Stimulated activated CD8-positive, alpha-beta memory T cell treated with anti-CD3 and anti-CD28 coated beads, Interleukin-15, amount 100 ng/mL, for 4 hours (primary cell): ENCODE data around the gene CHMP6.

Experiments
- DNase-seq, 2 donors: peaks; one replicate each; pipeline ENCODE4 v3.0.0-alpha.2; 2020; ENCODE audit warnings: low read depth in 2 of 2

The CHMP6 gene

DNA sequence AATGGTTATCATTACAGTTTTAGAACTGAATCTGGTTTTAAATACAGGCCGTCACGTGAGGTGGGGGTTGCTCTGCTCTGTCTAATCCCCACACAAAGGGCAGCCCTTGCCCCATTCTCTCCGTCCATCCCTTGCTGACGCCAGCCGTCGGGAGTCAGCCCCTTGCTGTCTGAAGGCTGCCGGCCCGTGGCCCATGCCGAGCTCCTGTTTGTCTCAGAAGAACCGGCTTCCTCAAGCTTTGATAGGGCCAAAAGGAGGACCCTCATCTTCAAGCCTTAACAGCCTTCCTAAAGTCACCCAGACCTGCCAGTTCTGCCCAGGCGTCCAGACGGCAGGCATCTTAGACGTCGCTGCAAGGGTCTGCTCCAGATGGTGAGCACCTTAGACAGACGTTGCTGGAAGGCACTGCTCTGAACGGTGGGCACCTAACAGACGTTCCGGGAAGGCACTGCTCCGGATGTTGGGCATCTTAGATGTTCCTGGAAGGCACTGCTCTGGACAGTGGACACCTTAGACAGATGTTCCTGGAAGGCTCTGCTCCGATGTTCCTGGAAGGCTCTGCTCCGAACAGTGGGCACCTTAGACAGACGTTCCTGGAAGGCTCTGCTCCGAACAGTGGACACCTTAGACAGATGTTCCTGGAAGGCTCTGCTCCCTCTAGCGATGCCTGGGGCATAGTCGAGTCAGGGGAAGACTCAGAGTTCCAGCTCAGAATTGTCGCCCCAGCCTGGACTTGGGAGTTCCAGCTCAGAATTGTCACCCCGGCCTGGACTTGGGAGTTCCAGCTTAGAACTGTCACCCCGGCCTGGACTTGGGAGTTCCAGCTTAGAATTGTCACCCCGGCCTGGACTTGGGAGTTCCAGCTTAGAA, 35.1 kb upstream of the CHMP6 start:
- no peak for DNase-seq

DNA sequence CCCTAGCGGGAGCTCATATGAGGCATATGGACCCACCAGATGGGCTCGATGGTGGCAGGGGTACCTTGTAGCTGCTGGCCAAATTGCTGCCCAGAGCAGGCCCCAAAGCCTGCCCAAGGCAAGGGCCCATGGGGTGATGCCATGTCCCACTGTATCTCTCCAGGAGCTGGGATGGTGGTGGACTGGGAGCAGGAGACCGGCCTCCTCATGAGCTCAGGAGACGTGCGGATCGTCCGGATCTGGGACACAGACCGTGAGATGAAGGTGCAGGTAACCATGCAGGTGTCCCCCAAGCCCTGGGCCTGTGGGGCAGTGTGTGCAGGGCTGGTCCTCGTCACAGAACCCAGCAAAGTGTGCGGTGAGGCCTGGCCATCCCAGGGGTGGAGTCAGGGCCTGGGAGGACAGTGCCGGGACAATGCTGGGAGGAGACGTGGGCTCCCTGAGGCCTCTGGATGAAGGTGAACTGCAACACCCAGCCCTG, 34.1 kb upstream of the CHMP6 start:
- DNase-seq: no peak

DNA sequence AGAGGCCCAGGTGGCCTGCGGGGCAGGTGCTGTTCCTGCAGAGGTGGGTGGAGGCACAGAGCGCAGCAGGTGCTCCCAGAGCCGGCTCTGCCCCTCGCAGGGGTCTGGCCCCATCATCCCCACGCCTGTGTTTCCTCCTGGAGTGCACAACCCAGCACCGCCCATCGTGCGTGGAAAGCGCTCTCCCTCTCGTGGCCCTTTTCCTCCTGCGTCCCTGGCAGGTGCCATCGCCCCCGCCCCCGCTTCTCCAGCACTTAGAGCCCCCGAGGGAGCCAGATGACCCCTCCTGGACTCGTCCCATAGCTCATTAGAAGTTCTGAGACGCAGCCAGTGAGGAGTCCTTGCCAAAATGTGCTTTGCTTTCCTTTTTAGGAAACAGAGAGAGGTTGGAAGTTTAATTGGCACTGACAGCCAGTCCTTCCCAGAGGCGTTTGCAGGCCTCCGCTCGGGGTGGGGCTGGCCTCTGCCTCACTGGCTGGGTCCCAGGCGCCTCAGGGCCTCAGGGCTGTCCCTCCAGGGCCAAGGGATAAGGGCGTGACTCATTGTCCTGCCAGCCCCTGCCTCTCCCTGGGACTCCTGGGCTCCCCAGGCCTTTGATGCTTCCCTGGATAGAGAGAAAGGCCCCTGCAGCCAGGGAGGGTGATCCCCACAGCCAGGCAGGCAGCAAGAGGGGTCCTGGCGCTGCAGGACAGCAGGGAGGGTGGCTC, 32.2 kb upstream of the CHMP6 start:
- DNase-seq: no peak

DNA sequence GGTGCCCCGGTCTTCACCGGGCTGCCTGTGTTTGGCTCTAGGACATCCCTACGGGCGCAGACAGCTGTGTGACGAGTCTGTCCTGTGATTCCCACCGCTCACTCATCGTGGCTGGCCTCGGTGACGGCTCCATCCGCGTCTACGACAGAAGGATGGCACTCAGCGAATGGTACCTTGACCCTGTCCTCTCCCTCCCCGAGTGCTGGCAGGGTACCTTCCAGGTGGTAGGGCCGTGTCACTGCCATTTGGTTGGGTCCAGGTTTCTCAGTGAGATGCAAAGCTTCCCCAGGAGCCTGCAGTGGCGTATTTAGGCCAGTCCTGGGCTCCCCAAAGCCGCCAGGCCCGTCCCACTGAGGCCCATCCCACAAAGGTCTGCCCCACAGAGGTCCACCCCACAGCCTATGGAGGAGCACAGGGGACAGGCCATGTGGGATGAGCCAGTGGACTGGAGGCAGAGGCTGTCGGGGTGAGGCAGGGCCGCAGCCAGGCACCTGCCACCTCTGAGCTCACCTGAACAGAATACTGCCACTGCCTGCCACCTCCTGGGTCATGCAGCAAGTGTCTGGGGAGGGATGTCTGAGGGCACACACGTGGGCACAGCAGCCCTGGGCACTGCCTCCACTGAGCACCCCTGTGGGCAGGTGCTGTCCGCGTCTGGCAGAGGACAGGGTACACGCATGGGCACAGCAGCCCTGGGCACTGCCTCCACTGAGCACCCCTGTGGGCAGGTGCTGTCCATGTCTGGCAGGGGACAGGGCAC, 31.4 kb upstream of the CHMP6 start:
- no peak for DNase-seq

DNA sequence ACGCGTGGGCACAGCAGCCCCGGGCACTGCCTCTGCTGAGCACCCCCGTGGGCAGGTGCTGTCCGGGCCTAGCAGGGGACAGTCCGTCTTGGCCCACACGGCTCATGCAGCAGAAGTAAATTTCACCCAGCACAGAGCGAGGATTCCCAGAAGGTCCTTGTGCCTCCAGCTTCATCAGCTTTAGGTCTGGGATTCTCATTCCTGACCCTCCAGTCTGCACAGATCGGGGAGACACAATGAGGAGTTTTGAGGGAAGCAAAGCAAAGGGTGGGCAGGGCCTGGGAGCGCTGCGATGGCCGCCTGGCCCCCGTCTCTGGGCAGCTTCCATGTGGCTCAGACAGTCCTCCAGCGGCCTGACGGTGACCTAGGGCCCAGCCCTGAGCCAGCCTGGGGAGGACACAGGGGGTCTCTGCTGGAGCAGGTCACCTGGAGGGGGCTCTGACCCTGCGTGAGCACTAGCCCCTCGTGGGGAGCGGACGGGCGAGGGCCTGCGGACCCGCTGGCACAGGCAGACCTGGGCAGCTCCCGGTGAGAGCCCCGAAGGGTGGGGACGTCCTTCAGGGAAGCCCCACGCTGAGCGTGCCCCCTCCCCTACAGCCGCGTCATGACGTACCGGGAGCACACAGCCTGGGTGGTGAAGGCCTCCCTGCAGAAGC, 30.7 kb upstream of the CHMP6 start:
- DNase-seq: no peak

DNA sequence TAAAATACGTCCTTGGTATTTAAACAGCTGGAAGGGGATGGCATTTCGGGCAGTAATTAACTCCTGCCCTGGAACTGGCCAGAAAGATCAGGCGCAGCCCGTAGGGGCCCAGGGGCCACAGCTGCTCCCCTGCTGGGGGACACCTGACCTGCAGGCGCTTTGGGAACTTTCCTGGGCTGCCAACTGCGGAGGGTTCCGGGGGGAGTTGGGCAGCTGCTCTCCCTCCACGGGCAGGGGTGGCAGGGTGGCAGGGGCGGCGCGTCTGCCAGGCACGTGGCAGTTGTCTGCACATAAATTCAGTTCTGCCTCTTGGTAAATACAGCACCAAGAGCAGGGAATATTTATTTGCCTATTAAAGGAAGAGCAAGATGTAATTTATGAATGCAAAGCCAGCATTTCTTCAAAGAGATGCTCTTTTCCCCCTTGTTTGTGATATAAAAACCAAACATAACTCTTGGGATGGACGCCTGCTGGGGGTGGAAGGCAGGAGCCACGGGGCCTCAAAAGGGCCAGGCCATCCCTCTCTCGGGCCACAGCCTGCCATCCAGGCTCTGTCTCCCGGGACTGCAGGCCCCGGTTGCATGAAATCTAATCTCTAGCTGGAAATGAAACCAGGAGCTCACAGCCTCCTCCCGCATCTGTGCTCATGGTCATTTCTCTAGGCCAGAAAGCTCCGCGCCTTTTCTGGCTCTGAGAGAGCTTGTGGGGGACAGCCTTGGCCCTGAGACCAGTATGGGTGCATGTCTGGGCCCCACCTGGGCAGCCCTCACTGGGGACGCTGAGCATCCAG, 29.9 kb upstream of the CHMP6 start:
- DNase-seq: no peak

DNA sequence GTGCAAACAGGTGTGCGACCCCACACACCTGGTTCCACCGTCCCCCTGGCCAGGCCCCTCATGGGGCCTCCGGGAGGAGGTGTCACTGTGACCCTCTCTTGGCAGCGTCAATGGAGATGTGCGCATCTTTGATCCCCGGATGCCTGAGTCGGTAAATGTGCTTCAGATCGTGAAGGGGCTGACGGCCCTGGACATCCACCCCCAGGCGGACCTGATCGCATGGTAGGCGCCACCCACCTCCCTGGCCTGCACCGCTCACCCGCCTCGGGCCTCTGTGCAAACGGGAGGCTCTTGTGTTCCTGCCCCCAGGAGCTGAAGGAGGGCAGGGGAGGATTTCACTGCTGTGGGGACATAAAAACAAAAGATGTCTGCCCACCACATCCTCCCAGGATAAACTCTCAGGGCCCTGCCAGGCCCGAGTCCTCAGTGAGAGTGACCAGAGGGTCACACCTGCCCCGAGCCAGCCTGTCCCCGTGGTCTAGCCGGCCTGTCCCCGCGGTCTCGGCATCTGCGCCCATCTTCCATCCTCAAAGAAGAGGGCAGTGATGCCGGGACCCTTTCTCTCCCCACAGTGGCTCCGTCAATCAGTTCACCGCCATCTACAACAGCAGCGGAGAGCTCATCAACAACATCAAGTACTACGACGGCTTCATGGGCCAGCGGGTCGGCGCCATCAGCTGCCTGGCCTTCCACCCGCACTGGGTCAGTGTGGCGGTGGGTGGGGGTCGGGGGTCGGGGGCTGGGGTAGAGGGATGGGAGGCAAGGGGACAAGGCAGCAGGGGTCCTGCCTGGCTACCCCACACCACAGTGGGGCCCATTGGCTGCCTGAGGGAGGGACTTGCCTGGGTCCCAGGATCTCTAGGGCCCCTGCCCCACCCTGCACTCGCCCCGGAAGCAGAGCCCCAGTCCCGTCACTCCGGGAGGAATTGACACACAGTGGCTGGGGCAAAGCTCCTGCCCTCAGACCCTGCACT, 29.0 kb upstream of the CHMP6 start:
- DNase-seq: no peak

DNA sequence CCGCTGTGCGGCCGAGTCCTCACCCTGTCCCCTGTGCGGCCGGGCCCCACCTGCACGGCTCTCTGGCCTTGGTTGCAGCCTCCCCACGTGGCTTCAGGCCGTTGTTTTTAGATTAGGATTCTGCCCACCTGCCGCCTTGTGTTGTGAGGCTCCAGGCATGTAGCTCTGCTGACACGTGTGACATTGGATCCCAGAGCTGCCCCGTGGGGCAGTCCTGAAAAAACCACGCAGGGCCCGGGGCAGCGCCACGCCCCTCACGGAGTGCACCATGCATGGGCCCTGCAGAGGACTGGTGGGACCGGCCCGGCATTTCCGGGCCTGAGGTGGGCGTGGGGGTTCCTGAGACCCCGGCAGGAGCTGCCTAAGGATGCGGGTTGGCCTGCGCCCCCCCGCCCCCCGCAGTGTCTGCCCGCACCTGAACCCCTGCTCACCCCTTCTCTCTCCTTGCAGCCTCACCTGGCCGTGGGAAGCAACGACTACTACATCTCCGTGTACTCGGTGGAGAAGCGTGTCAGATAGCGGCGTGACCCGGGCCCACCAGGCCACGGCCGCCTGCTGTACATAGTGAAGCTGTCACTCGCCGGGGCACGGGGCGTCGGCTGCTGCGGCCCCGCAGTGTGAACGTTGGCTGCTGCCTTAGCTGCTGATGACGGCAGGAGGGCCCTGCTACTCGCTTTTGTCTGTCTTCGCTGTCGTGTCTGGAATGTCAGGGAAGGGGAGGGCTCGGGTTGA, 27.7 kb upstream of the CHMP6 start:
- no peak for DNase-seq

DNA sequence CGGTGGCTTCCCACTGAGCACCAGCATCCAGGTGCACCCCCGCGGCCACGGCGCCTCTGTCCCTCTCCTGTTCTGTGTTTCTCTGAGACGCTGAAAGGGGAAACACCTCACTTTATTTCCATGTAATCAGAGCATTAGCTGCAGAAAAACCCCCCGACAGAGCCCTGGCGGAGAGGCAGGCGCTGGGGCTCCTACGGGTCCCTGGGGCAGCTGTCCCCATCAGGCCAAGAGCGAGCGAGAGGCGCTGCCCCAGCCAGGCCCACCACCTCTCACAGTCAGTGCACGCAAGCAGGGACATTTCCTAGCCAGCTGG, 27.1 kb upstream of the CHMP6 start:
- DNase-seq: no peak

DNA sequence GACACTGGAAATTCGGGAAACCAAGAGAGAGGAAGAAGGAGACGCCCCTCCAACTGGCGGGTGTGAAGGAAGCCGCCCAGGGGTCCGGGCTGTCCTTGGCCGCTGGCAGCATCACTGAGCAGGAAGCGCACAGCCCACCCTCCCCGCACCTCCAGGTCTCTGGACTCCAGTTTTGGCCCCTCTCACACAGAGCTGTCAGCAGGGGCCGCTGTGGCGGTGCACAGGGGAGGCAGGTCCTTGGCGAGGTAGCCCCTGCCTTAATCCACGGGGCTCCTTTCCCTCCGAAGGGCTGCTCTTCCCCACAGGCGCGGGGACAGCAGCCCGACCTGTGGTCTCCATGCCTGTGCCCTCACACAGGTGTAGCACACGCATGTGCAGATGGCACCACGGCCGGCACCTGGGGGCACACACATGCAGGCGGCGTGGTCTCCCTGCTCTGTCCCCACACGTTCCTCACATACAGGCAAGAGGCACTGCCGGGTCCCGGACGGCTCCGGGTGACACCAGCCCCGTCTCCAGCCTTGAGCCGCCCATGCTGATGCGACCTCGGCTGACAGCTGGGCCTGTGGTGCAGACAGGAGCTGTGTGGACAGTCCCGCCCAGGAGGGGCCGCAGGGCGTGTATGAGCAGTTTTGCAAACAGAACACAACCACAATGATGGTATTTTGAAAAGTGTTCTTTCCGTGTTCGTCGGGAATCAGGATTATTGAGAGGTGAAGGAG, 26.6 kb upstream of the CHMP6 start:
- no peak for DNase-seq

DNA sequence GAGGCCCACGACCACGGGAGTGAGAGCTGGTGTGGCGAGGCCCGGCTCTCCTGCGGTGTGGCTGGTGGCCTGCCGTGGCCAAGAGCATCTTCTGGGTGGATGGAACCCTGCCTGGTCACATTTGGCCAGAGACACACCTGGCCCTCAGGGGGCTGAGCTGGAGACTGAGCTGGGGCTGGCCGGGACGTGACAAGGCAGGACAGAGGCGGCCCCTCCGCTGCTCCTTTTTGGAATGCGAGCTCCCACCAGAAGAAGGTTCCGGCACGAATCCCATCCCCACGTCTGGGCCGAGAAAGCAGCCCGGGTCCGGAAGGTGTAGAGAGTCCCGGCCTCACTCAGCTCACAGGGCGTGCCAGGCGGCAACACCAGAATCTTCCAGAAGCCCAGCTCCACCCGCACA, 26.0 kb upstream of the CHMP6 start:
- DNase-seq: no peak

DNA sequence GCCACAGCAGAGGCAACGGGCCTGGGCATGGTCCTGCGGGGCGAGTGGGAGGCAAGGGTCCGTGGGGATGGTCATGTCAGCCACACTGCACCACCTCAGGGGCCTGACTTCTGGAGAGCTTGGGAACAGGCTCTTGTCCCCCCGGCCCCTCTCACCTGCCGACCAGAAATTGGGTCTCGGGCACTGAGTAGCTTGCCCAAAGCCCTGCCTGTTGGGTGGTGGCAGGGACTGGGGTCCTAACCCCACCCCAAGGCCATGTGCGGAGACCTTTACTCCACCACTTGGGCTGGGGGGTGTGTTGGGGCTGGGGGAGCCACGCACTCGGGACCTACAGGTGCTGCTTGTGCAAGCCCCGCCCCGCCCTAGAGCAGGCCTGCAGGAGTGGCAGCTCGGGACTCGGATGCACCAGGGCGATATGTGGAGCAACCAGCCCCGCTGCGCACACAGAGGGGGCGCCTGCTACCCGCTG, 24.2 kb upstream of the CHMP6 start:
- no peak for DNase-seq

DNA sequence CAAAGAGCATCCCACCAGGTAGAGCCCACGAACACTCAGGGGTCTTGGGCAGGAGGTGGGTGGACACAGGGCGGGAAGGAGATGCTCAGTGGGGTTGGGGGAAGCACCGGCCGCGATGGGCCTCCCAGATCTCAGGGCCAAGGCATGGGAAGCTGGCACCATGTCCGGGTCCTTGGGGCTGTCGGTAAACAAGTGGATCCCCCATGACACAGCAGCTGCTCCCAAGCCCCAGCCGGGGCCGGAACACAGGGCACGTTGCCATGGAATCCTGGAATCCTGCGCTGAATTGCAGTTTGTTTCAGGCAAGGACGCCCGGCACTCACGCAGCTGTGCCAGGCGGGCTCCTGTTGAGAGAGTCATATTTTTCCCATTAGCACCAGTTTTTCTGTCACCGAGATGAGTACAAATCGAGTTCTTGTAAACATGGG, 23.0 kb upstream of the CHMP6 start:
- no peak for DNase-seq

DNA sequence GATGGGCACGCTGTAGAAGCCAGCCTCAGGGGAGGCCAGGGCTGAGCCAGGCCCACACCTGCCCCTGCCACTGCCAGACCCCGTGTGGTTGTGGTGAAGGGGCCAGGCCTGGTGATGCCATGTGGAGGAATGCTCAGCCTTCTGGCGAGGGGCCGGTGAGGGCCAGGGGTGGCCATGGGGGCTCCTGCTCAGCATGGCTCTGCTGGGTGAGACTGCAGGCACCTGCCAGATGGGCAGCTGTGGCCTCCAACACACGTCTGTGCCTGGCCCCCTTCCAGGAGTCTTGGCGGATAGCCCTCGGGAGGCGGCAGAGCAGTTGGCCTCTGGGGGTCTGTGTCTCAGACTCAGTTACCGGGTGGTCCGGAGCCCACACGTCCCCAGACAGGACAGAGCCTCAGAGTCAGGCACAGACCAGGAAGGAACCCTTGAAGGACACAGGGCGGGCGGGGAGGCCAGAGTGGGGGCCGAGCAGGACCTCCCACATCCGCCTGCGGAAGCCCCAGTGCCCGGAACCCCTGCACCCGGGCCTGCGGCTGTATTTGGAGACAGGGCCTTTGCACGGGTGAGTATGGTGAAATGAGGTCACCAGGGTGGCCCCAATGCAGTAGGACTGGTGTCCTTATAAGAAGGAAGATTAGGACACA, 22.5 kb upstream of the CHMP6 start:
- no peak for DNase-seq

DNA sequence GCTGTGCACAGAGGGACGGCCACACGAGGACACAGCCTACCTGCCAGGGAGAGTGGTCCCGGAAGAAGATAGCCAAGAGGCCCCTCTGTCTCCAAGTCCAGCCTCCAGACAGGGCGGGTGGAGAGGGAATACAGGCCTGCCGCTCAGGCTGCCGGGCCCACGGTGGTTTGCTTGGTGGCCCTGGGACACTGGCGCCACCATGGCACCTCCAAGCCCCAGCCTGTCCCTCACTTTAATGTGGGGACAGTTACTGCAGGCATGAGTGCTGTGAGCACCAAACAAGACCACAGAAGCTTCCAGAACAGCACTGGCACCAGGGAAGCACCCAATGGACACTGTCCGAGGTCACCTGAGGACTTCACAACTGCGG, 22.0 kb upstream of the CHMP6 start:
- no peak for DNase-seq

DNA sequence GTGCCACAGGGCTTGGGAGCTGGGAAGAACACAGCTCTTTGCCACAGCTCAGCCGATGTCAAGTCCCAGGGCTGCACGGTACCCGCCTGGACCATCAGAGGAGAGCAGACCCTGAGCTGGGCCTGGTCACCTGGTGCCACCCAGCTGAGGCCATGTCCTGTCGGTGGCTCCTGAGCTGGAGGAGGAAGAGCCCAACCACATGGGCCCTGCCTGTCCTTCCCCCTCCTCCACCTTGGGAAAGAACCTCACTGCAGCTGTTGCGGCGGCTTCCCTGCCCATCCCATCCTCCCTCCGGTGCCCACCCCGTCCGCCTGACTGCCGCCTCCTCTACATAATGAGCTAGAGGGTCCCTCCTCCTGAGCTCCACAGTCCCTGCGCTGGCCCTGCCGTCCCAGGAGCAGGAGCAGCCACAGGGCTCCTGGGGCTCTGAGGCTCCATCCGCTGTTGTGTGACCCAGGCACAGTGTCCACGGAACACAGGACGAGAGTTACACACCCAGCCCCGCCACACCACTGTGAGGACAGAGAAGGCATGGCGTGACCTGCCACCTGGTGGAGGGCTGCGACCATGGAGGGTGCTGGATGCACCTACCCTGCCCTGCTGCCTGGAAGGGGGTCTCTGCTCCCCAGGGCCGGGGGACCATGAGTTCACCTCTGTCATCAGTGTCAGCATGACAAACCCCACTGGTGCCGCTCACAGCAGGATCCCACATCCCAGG, 21.4 kb upstream of the CHMP6 start:
- DNase-seq: no peak
